Heart right ventricle (tissue), 16 donors: ENCODE data around the gene ECEL1. TPM values are rescaled to one million over a fixed set of nuclear protein-coding genes. Genes with fewer than 3 reads are reported as not detected.

ENCODE experiments used
- ATAC-seq, 8 donors: fragments of 200-7000 bp; cut with Tn5 transposase; one replicate each; pipeline ENCODE4 v1.9.1; 2020; ENCODE audit warnings: mild to moderate bottlenecking in 8 of 8, moderate library complexity in 8 of 8, moderate number of reproducible peaks in 1 of 8
- DNase-seq, 2 donors: peaks; one replicate each; pipeline ENCODE4 v3.0.0-alpha.2; 2020
- H3K27ac ChIP-seq, 10 donors: fragments of 200-600 bp; sonication (generic) in 2 of 10; one replicate each; pipeline versions ENCODE4 v1.5.0 to v1.8.0; 2020 to 2022; ENCODE audit warnings: mild to moderate bottlenecking in 3 of 10
- H3K27me3 ChIP-seq, 7 donors: fragments of 200-600 bp; one replicate each; pipeline ENCODE4 v1.8.0; 2021 to 2022; ENCODE audit warnings: mild to moderate bottlenecking in 2 of 7
- H3K36me3 ChIP-seq, 9 donors: fragments of 200-600 bp; sonication (generic) in 1 of 9; one replicate each; pipeline versions ENCODE4 v1.5.0 to v1.8.0; 2020 to 2022; ENCODE audit warnings: mild to moderate bottlenecking in 2 of 9
- H3K4me1 ChIP-seq, 9 donors: fragments of 200-600 bp; sonication (generic) in 1 of 9; one replicate each; pipeline versions ENCODE4 v1.5.0 to v1.8.0; 2020 to 2022; ENCODE audit warnings: mild to moderate bottlenecking in 4 of 9
- H3K4me3 ChIP-seq, 10 donors: fragments of 200-600 bp; sonication (generic) in 2 of 10; one replicate each; pipeline versions ENCODE4 v1.5.0 to v1.8.0; 2020 to 2022; ENCODE audit warnings: mild to moderate bottlenecking in 7 of 10, moderate library complexity in 2 of 10
- H3K9me3 ChIP-seq, 11 donors: fragments of 200-600 bp in 10 of 11; sonication (generic) in 2 of 11; one replicate each; pipeline versions ENCODE4 v1.5.0 to v1.8.0; 2013 to 2022; ENCODE audit warnings: mild to moderate bottlenecking in 2 of 11, control low read depth in 1 of 11, moderate library complexity in 1 of 11
- CTCF ChIP-seq, 9 donors: fragments of 200-600 bp; sonication (generic) in 2 of 9; IDR thresholded peaks; one replicate each; pipeline versions ENCODE4 v1.5.0 to v1.8.0; 2021 to 2022; ENCODE audit warnings: antibody characterized with exemption in 9 of 9, mild to moderate bottlenecking in 5 of 9, moderate library complexity in 1 of 9
- WGBS, 2 donors: extraction: QIAGEN DNeasy Blood & Tissue Kit; methylation state at CpG; one replicate each; pipeline ENCODE4 v1.1.7; 2013; ENCODE audit warnings: inconsistent platforms in 1 of 2; 5-methylcytosine and 5-hydroxymethylcytosine counted together
- intact Hi-C, 10 donors: fragments of 100-400 bp; cut with DNase I; formaldehyde crosslinking; loops; one replicate each; pipeline versions ENCODE4 v1.11.1 to v1.14.2; 2022
- long read RNA-seq, 3 donors: library from polyadenylated mRNA; unstranded; transcript quantifications; one replicate each; pipeline ENCODE4 v2.0.0, GENCODE V29; 2020 to 2021
- polyA plus RNA-seq, 2 donors: library from polyadenylated mRNA; stranded (reverse); fragments of 200-250 nt; gene quantifications; one replicate each; pipeline ENCODE4 v1.2.3, GENCODE V29; 2013
- total RNA-seq, 10 donors: library from RNA; stranded (reverse); fragmentation: NEBNext Ultra II Directional in 3 of 10; extraction: Animal tissue kit (Norgen Biotek cat#: 25700) in 3 of 10; gene quantifications; one replicate each; pipeline versions ENCODE4 v1.2.1 to v1.2.4, GENCODE V29; 2021 to 2023
- donor health status: Arrhythmogenic right ventricular cardiomyopathy.
- donor health status: ischemic (EF 13 %, LVEDD 7.1; RV severe dilation, severe dysfunction).
- donor health status: healthy with polysubstance abuse.
- donor health status: DM: no; HTN: yes; CAD: no.
- donor health status: DM: no; HTN: no; CAD: no.
- donor health status: ischemic (EF 25% LVEDD 6.9; RV normal size, moderate dysfunction).
- donor health status: ischemic (EF 25% LVEDD 5.7; RV mildly dilated, moderate dysfunction).
- donor health status: healthy.
- donor health status: DM: yes; HTN: yes; CAD: no.
- donor health status: Ischemic cardiomyopathy.
- donor health status: ischemic (EF 35%, LVEDD 5.7; RV mildly dilated, moderate dysfunction).
- donor health status: nonischemic (EF 11% LVEDD 7.7; RV severe dilation, severe dysfunction).
- donor health status: DM: yes; HTN: yes; CAD: no.
- donor health status: PGD.
- donor health status: ischemic (EF 29% LVEDD 5.4; RV normal size, mild dysfunction).
- donor health status: nonischemic (EF 23%, LVEDD 6.1; RV moderate dilation, normal function).

ECEL1 gene
- total RNA-seq, result under 1 TPM in 3 of 10 donors, not detected in 7; 0.23 to 0.46 (median 0.31) TPM
- 1 to 10 TPM in 1 of 2 donors, not detected in 1; 1.5 TPM for polyA plus RNA-seq
- long read RNA-seq, donor 1, partial matches to known transcripts, result 0 of 1 reads
- long read RNA-seq, donor 1, other reads (novel, unspliced or antisense), result 0 of 1 reads
- long read RNA-seq, donor 2, result 0 reads
- long read RNA-seq, donor 3, result 0 reads

DNA sequence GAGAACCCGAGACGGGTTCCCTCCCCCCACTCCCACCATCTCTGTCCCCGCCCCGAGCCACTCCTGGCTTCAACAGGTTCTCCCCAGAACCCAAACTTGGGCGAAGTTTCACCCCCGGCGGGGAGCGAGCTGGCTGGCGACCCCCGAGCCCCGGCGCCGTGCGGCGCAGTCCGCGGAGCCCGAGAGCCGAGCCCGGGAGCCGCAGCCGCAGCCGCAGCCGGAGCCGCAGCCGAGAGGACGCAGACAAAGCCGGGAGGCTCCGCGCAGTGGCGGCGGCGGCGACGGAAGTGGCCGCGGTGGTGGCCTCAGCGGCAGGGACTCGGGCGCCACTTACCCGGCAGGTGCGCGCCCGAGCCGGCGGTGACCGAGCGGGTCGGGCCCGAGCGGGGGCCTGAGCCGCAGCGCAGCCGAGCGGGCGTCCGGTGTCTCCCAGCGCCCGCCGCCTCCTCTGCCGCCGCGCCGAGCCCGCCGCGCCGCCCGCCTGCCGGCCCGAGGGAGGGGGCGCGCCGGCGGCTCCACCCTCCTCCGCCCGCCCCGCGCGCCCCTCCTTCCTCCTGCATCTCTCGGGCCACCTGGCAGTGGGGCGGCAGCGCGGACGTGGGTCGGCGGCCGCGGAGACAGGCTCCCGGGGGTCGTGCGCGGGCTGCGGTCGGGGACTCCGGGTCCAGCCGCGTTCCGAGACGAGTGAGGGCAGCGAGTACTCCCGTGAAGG lies at the start of gene ECEL1:
ECEL1 (minus strand) TSS at position 450 of the 712 bp plus-strand sequence. CDS start 1,181 bp downstream, outside the sequence.
- WGBS, 2 donors, result 1 to 2% methylated on average over 71 to 100 of the region's 102 CpGs
- DNase-seq, result no peak
- no peak within 1 kb of the TSS for H3K27ac ChIP-seq
- TF ChIP-seq CTCF (IDR thresholded peaks at IDR 0.05), result no peak
- intact Hi-C loops, result no loop called here
- H3K9me3 ChIP-seq, result no peaks in the 10 kb centered on the region
- no peak for ATAC-seq
- peaks cover 0 to 18% (median 11%) of the 10 kb centered on the region in 9 donors for H3K4me1 ChIP-seq
- peaks cover 25 to 77% (median 68%) of the 10 kb centered on the region in 7 donors for H3K27me3 ChIP-seq
- H3K36me3 ChIP-seq, result no peaks in the 10 kb centered on the region
- peak within 1 kb of the TSS in 2 of 10 donors; percentile 9 to 17 for H3K4me3 ChIP-seq

- ATAC-seq, result peak in 1 of 8 donors; percentile 4
- no peaks in the 10 kb centered on the region for H3K36me3 ChIP-seq
- H3K9me3 ChIP-seq, result peaks cover 0 to 9% (median 4%) of the 10 kb centered on the region in 11 donors
- 56 to 68% methylated on average over 5 of the region's 5 CpGs for WGBS, 2 donors
- H3K27me3 ChIP-seq, result peaks cover 0 to 10% (median 0%) of the 10 kb centered on the region in 7 donors
- H3K27ac ChIP-seq, result peak overlapping the region in 1 of 10 donors; percentile 15
- intact Hi-C loops, result no loop called here
- no peak for DNase-seq
- TF ChIP-seq CTCF (IDR thresholded peaks at IDR 0.05), result peak in 2 of 9 donors; percentile 3 to 29
- H3K4me3 ChIP-seq, result no peak overlapping the region
- peaks cover 0 to 12% (median 0%) of the 10 kb centered on the region in 9 donors for H3K4me1 ChIP-seq
Observed at GRCh38 chr2:232537079-232537478, 49.4 kb upstream of the ECEL1 start.

DNA sequence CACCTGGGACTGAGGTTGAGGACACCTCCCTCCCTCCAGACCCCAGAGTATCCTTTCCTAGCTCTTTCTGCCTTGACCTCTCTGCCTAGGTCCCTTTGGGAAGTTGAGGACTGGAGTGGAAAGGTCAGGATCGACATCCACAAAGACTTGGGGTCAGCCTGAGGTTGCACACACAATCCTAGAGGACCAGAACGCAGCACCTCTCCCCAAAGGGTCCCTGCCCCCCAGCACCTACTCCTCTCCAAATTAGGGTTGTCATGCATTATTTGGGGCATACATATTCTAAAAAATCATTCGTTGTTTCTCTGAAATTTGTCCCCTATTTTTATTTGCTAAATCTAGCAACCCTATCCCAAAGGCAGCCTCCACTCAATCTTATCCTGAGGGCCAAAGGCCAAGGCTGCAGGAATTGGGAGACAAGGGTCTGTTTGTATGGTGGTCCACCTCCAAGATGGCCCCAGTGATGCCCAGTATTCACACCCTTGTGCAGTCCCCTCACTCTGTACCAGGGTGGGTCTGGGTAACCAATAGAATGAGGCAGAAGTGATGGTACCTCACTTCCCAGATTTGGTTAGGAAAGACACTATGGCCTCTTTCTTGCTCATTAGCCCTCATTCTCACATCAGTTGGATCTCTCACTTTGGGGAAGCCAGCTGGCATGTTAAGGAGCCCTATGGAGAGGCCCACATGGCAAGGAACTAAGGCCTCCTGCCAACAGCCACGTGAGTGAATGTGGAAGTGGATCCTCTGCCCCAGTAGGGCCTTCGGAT lies 48.3 kb upstream of the ECEL1 start:
- 87 to 89% methylated on average over 5 of the region's 5 CpGs for WGBS, 2 donors
- H3K4me3 ChIP-seq, result no peak overlapping the region
- peaks cover 0 to 9% (median 4%) of the 10 kb centered on the region in 11 donors for H3K9me3 ChIP-seq
- H3K27me3 ChIP-seq, result peaks cover 0 to 10% (median 0%) of the 10 kb centered on the region in 7 donors
- H3K27ac ChIP-seq, result no peak overlapping the region
- no peak for TF ChIP-seq CTCF (IDR thresholded peaks at IDR 0.05)
- DNase-seq (no peak), ATAC-seq (no peak)
- intact Hi-C loops, result no loop called here
- H3K36me3 ChIP-seq, result no peaks in the 10 kb centered on the region
- peaks cover 0 to 12% (median 0%) of the 10 kb centered on the region in 9 donors for H3K4me1 ChIP-seq
